Mesenchymal stem cell (in vitro differentiated cells and primary cell): Measurements from ENCODE around the gene MAGI3.

Experiments
- DNase-seq: peaks from one replicate; pipeline ENCODE4 v3.0.0-alpha.2; 2013
- H2AFZ ChIP-seq: one replicate; pipeline ENCODE4 v1.6.1; 2013; ENCODE audit warnings: low read depth, mild to moderate bottlenecking, control low read depth, inconsistent platforms, low read length, moderate library complexity
- H2AK5ac ChIP-seq: 2 replicates; pipeline ENCODE4 v1.6.1; 2013; ENCODE audit warnings: low read length, moderate library complexity, mild to moderate bottlenecking, inconsistent platforms; ENCODE audit not compliant: severe bottlenecking
- H2BK120ac ChIP-seq: one replicate; pipeline ENCODE4 v1.6.1; 2013; ENCODE audit warnings: low read depth, mild to moderate bottlenecking, inconsistent platforms, low read length, moderate library complexity
- H2BK12ac ChIP-seq, 2 experiments: one replicate each; pipeline ENCODE4 v1.6.1; 2013; ENCODE audit warnings: inconsistent platforms in 2 of 2, low read length in 2 of 2, mild to moderate bottlenecking in 2 of 2, moderate library complexity in 2 of 2, control low read depth in 1 of 2
- H2BK15ac ChIP-seq: one replicate; pipeline ENCODE4 v1.6.1; 2013; ENCODE audit warnings: mild to moderate bottlenecking, low read depth, inconsistent platforms; ENCODE audit not compliant: poor library complexity, severe bottlenecking
- H2BK5ac ChIP-seq: 2 replicates; pipeline ENCODE4 v1.6.1; 2013; ENCODE audit warnings: low read depth, mild to moderate bottlenecking, low read length, control low read depth, inconsistent platforms; ENCODE audit not compliant: poor library complexity, severe bottlenecking
- H3K14ac ChIP-seq, 2 experiments: one replicate each; pipeline ENCODE4 v1.6.1; 2013; ENCODE audit warnings: inconsistent platforms in 2 of 2, low read length in 2 of 2, control low read depth in 1 of 2, mild to moderate bottlenecking in 1 of 2, moderate library complexity in 1 of 2
- H3K18ac ChIP-seq, 2 experiments: one replicate each; pipeline ENCODE4 v1.6.1; 2013; ENCODE audit warnings: inconsistent platforms in 2 of 2, low read length in 2 of 2, control low read depth in 1 of 2, low read depth in 1 of 2, mild to moderate bottlenecking in 1 of 2
- H3K23ac ChIP-seq, 2 experiments: one replicate each; pipeline ENCODE4 v1.6.1; 2013; ENCODE audit warnings: inconsistent platforms in 2 of 2, low read length in 2 of 2, mild to moderate bottlenecking in 2 of 2, moderate library complexity in 2 of 2, control low read depth in 1 of 2
- H3K27ac ChIP-seq: 2 replicates; pipeline ENCODE4 v1.5.1; 2013; ENCODE audit warnings: mild to moderate bottlenecking, moderate library complexity, low read length, control low read depth, inconsistent platforms; ENCODE audit not compliant: poor library complexity, severe bottlenecking
- H3K27me3 ChIP-seq, 2 experiments: 2 replicates each; pipeline versions ENCODE4 v1.6.1 to v1.7.0; 2013; ENCODE audit warnings: low read length in 2 of 2, mild to moderate bottlenecking in 2 of 2, moderate library complexity in 2 of 2, control low read depth in 1 of 2, inconsistent platforms in 1 of 2; ENCODE audit not compliant: control insufficient read depth in 1 of 2, insufficient read depth in 1 of 2
- H3K36me3 ChIP-seq, 2 experiments: 2 replicates each; pipeline versions ENCODE4 v1.6.1 to v1.7.0; 2013; ENCODE audit warnings: low read length in 2 of 2, control low read depth in 1 of 2, inconsistent platforms in 1 of 2, low read depth in 1 of 2, mild to moderate bottlenecking in 1 of 2; ENCODE audit not compliant: insufficient read depth in 2 of 2, control insufficient read depth in 1 of 2
- H3K4ac ChIP-seq, 2 experiments: one replicate each; pipeline ENCODE4 v1.6.1; 2013; ENCODE audit warnings: inconsistent platforms in 2 of 2, low read length in 2 of 2, mild to moderate bottlenecking in 2 of 2, moderate library complexity in 2 of 2, control low read depth in 1 of 2, low read depth in 1 of 2
- H3K4me1 ChIP-seq: 2 replicates; pipeline ENCODE4 v1.6.1; 2013; ENCODE audit warnings: low read depth, low read length, control low read depth; ENCODE audit not compliant: control insufficient read depth, insufficient read depth
- H3K4me2 ChIP-seq: 2 replicates; pipeline ENCODE4 v1.6.1; 2013; ENCODE audit warnings: low read length, mild to moderate bottlenecking, inconsistent platforms; ENCODE audit not compliant: poor library complexity, severe bottlenecking
- H3K4me3 ChIP-seq, 2 experiments: 2 replicates each; pipeline versions ENCODE4 v1.5.1 to v1.7.0; 2013; ENCODE audit warnings: low read length in 2 of 2, mild to moderate bottlenecking in 2 of 2, control low read depth in 1 of 2, low read depth in 1 of 2; ENCODE audit not compliant: insufficient read depth in 1 of 2
- H3K79me1 ChIP-seq: replicated peaks from 2 replicates; pipeline ENCODE4 v1.6.1; 2013; ENCODE audit warnings: mild to moderate bottlenecking, control low read depth, low read length, inconsistent platforms; ENCODE audit not compliant: poor library complexity, severe bottlenecking
- H3K9ac ChIP-seq: 2 replicates; pipeline ENCODE4 v1.7.0; 2013; ENCODE audit warnings: mild to moderate bottlenecking, low read length, moderate library complexity
- H3K9me3 ChIP-seq: 2 replicates; pipeline ENCODE4 v1.7.0; 2013; ENCODE audit warnings: mild to moderate bottlenecking, low read length; ENCODE audit not compliant: control insufficient read depth
- H4K8ac ChIP-seq: one replicate; pipeline ENCODE4 v1.6.1; 2013; ENCODE audit warnings: inconsistent platforms, mild to moderate bottlenecking, low read length, moderate library complexity
- H4K91ac ChIP-seq: one replicate; pipeline ENCODE4 v1.6.1; 2013; ENCODE audit warnings: mild to moderate bottlenecking, low read length, inconsistent platforms
- WGBS: methylation state at CpG from one replicate; pipeline ENCODE4 v1.1.7; 2013; ENCODE audit warnings: mixed read lengths; 5-methylcytosine and 5-hydroxymethylcytosine counted together

The MAGI3 gene

DNA sequence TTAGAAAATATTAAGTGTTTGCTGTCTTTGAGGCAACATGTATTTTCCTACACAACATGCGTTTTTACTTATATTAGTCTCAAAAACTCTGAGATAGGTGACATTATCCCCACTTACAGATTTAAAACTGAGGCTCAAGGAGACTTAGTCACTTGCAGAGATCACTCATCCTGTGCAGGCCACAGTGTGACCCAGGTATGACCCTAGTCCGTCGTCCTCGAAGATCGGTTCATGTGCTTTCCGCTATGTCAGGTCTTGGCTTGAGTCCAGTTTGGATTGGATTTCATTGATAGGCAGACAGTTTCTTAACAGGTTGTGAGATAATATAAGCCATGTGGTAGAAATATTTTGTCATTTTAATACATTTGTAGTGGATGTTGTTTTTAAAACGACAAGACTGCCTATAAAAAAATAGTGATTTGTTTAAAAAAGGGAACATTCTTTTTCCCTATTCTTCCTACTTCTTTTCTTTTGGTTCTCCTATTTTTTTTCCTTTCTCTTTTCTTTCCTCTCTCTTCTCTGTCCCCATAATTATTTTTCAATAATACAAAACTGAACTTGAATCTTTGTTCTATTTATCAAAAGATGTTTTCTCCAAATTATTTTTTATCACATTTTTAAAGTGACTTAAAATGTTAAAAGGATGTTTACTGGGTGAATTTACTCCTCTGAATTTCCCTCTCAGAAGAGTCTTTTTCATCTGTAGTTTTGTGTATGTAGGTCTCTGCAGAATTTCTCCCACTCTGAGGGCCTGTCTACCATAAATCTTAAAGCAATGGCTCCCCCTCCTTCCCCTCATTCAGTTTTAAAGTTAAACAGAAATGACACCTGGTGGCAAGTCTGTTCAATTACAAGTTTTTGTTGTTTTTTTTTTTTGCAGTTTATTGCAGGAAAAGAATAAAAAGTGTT is 287.2 kb downstream of the MAGI3 start:
- Histone ChIP-seq H2AK5ac (no peak overlapping the region), H3K27ac (no peak overlapping the region), H3K9me3 (no peaks in the 10 kb centered on the region), H3K14ac (no peak overlapping the region), H3K27me3 (no peaks in the 10 kb centered on the region), H4K91ac (no peak overlapping the region), H2BK15ac (no peak overlapping the region), H3K4me3 (no peak overlapping the region), H3K4me2 (no peak overlapping the region), H2BK12ac (no peak overlapping the region), H3K18ac (no peak overlapping the region), H4K8ac (no peak overlapping the region), H3K4me1 (peaks cover 2% of the 10 kb centered on the region), H3K4ac (no peak overlapping the region), H3K36me3 (peaks cover 0 to 13% of the 10 kb centered on the region in 2 experiments), H3K9ac (peak overlapping the region; percentile 36), H2AFZ (no peak overlapping the region), H3K79me1 (no peaks in the 10 kb centered on the region), H2BK120ac (no peak overlapping the region), H3K23ac (no peak overlapping the region), H2BK5ac (no peak overlapping the region)
- WGBS = 83% methylated on average over 6 of the region's 7 CpGs
- peak; percentile 65 for DNase-seq

- Histone ChIP-seq H3K4me2 (no peak overlapping the region), H2BK5ac (no peak overlapping the region), H4K8ac (no peak overlapping the region), H3K18ac (no peak overlapping the region), H3K4ac (no peak overlapping the region), H3K79me1 (no peaks in the 10 kb centered on the region), H2AK5ac (no peak overlapping the region), H3K27me3 (no peaks in the 10 kb centered on the region), H2BK12ac (no peak overlapping the region), H3K9me3 (no peaks in the 10 kb centered on the region), H3K36me3 (peaks cover under 1 to 8% of the 10 kb centered on the region in 2 experiments), H3K9ac (no peak overlapping the region), H3K27ac (no peak overlapping the region), H3K4me3 (no peak overlapping the region), H3K4me1 (peaks cover 2% of the 10 kb centered on the region), H2BK120ac (no peak overlapping the region), H2AFZ (no peak overlapping the region), H2BK15ac (no peak overlapping the region), H3K14ac (no peak overlapping the region), H3K23ac (no peak overlapping the region), H4K91ac (no peak overlapping the region)
- no peak for DNase-seq
These were observed 287.8 kb downstream of the MAGI3 start for GRCh38 chr1:113678159-113678469.

GRCh38 chr1:113681596-113682337 is 291.5 kb downstream of the MAGI3 start:
- DNase-seq = no peak
- Histone ChIP-seq H3K36me3 (peaks cover 0 to 3% of the 10 kb centered on the region in 2 experiments), H2BK12ac (no peak overlapping the region), H4K91ac (no peak overlapping the region), H3K4me3 (no peak overlapping the region), H3K23ac (no peak overlapping the region), H3K4me2 (no peak overlapping the region), H3K4ac (no peak overlapping the region), H3K18ac (no peak overlapping the region), H3K4me1 (peaks cover 2% of the 10 kb centered on the region), H2AFZ (no peak overlapping the region), H3K27ac (no peak overlapping the region), H2AK5ac (no peak overlapping the region), H4K8ac (no peak overlapping the region), H2BK5ac (no peak overlapping the region), H3K79me1 (peaks cover 2% of the 10 kb centered on the region), H3K9me3 (no peaks in the 10 kb centered on the region), H3K9ac (peak overlapping the region; percentile 92), H3K14ac (no peak overlapping the region), H3K27me3 (no peaks in the 10 kb centered on the region), H2BK15ac (no peak overlapping the region), H2BK120ac (no peak overlapping the region)
- 98% methylated on average over 7 of the region's 7 CpGs for WGBS

DNA sequence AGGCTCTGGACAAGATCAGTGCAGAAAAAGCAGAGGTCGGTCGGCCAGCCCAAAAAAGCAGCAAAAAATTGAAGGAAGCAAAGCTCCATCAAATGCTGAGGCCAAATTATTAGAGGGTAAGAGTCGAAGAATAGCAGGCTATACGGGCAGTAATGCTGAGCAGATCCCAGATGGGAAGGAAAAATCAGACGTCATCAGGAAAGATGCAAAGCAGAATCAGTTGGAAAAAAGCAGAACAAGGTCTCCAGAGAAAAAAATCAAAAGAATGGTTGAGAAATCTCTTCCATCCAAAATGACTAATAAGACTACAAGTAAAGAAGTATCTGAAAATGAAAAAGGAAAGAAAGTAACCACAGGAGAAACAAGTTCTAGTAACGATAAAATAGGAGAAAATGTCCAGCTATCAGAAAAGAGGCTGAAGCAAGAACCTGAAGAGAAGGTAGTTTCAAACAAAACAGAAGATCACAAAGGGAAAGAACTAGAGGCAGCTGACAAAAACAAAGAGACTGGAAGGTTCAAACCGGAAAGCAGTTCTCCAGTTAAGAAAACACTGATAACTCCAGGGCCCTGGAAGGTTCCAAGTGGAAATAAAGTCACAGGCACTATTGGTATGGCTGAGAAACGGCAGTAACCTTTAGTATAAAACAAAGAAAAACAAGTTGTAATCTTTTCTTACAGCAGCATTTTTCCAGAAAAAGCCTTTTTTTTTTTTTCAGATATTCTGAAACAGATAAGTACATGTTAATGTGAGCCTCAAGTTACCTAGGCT is 293.3 kb downstream of the MAGI3 start:
- H3K4me2 ChIP-seq = no peak overlapping the region
- H2AFZ ChIP-seq = no peak overlapping the region
- H3K27ac ChIP-seq = no peak overlapping the region
- H3K9ac ChIP-seq = peak overlapping the region; percentile 92
- WGBS = 91% methylated on average over 6 of the region's 8 CpGs
- H3K18ac ChIP-seq = no peak overlapping the region
- H3K4ac ChIP-seq = no peak overlapping the region
- no peak overlapping the region for H3K23ac ChIP-seq
- H4K91ac ChIP-seq = no peak overlapping the region
- peaks cover 2% of the 10 kb centered on the region for H3K79me1 ChIP-seq
- DNase-seq = no peak
- no peak overlapping the region for H2AK5ac ChIP-seq
- no peaks in the 10 kb centered on the region for H3K4me1 ChIP-seq
- H3K9me3 ChIP-seq = no peaks in the 10 kb centered on the region
- H3K4me3 ChIP-seq = peak overlapping the region in 1 of 2 experiments; percentile 64
- no peak overlapping the region for H2BK5ac ChIP-seq
- no peaks in the 10 kb centered on the region for H3K27me3 ChIP-seq
- no peak overlapping the region for H2BK15ac ChIP-seq
- no peak overlapping the region for H2BK12ac ChIP-seq
- peaks cover 0 to 3% of the 10 kb centered on the region in 2 experiments for H3K36me3 ChIP-seq
- no peak overlapping the region for H3K14ac ChIP-seq
- H4K8ac ChIP-seq = no peak overlapping the region
- H2BK120ac ChIP-seq = no peak overlapping the region
